Natural killer cell (primary cell): ENCODE data around the gene SUOX. TPM values are rescaled to one million over a fixed set of nuclear protein-coding genes. Genes with fewer than 3 reads are reported as not detected.

Experiments
- ATAC-seq, 3 donors: fragments of 150-1000 bp in 2 of 3; fragments of 200-7000 bp in 1 of 3; cut with Tn5 transposase; 1 replicate in 1 of 3; 2 replicates in 2 of 3; pipeline ENCODE4 v1.10.0; 2021; ENCODE audit warnings: mild to moderate bottlenecking in 2 of 3, moderate library complexity in 2 of 3
- DNase-seq, 2 donors: peaks; one replicate each; pipeline versions ENCODE4 v3.0.0 to v3.0.0-alpha.2; 2013 to 2021; ENCODE audit warnings: mixed read lengths in 1 of 2
- H3K27ac ChIP-seq: one replicate; pipeline ENCODE4 v1.5.1; 2013; ENCODE audit warnings: mild to moderate bottlenecking, low read length
- H3K27me3 ChIP-seq: one replicate; pipeline ENCODE4 v1.6.1; 2013; ENCODE audit warnings: low read length; ENCODE audit not compliant: control insufficient read depth, insufficient read depth
- H3K36me3 ChIP-seq: one replicate; pipeline ENCODE4 v1.6.1; 2013; ENCODE audit warnings: low read length; ENCODE audit not compliant: control insufficient read depth, insufficient read depth
- H3K4me1 ChIP-seq: one replicate; pipeline ENCODE4 v1.6.1; 2013; ENCODE audit warnings: low read length; ENCODE audit not compliant: control insufficient read depth, insufficient read depth
- H3K4me3 ChIP-seq: one replicate; pipeline ENCODE4 v1.5.1; 2013; ENCODE audit warnings: low read length
- H3K9me3 ChIP-seq: one replicate; pipeline ENCODE4 v1.6.1; 2013; ENCODE audit warnings: low read length; ENCODE audit not compliant: control insufficient read depth, insufficient read depth
- H3K27ac Mint-ChIP-seq, 2 donors: one replicate each; pipeline ENCODE4 v1.8.0; 2022; ENCODE audit warnings: mild to moderate bottlenecking in 2 of 2, mixed read lengths in 2 of 2, moderate library complexity in 1 of 2
- H3K27me3 Mint-ChIP-seq, 2 donors: one replicate each; pipeline ENCODE4 v1.8.0; 2022; ENCODE audit warnings: low read depth in 2 of 2, mixed read lengths in 2 of 2
- H3K36me3 Mint-ChIP-seq: one replicate; pipeline ENCODE4 v1.8.0; 2022; ENCODE audit warnings: mixed read lengths
- H3K4me1 Mint-ChIP-seq, 2 donors: one replicate each; pipeline ENCODE4 v1.8.0; 2022; ENCODE audit warnings: mixed read lengths in 2 of 2
- H3K4me3 Mint-ChIP-seq: one replicate; pipeline ENCODE4 v1.8.0; 2022; ENCODE audit warnings: mild to moderate bottlenecking, moderate library complexity, mixed read lengths
- H3K9me3 Mint-ChIP-seq, 2 donors: one replicate each; pipeline ENCODE4 v1.8.0; 2022; ENCODE audit warnings: mixed read lengths in 2 of 2
- WGBS: methylation state at CpG from one replicate; pipeline ENCODE4 v1.1.7; 2013; ENCODE audit warnings: missing lambda C conversion rate; ENCODE audit not compliant: insufficient coverage; 5-methylcytosine and 5-hydroxymethylcytosine counted together
- intact Hi-C: fragments of 100-400 bp; cut with micrococcal nuclease; formaldehyde crosslinking; loops from one replicate; pipeline ENCODE4 v1.14.2; 2022
- total RNA-seq, 4 donors: library from RNA; stranded (reverse); fragments of 120-200 nt in 1 of 4; gene quantifications; one replicate each; pipeline versions ENCODE4 v1.2.3 to v1.2.4, GENCODE V29; 2013 to 2022
- TF ChIP-seq, protein P1 (sequence below): fragments of 200-600 bp; IDR thresholded peaks from one replicate; pipeline ENCODE4 v1.8.0; 2022; ENCODE audit warnings: antibody characterized with exemption

The SUOX gene
- total RNA-seq, 3 donors from 2014 or later (not counting 1 experiment from before 2014, with no cell fraction given): 11.0 to 15.9 (median 14.6) TPM

DNA sequence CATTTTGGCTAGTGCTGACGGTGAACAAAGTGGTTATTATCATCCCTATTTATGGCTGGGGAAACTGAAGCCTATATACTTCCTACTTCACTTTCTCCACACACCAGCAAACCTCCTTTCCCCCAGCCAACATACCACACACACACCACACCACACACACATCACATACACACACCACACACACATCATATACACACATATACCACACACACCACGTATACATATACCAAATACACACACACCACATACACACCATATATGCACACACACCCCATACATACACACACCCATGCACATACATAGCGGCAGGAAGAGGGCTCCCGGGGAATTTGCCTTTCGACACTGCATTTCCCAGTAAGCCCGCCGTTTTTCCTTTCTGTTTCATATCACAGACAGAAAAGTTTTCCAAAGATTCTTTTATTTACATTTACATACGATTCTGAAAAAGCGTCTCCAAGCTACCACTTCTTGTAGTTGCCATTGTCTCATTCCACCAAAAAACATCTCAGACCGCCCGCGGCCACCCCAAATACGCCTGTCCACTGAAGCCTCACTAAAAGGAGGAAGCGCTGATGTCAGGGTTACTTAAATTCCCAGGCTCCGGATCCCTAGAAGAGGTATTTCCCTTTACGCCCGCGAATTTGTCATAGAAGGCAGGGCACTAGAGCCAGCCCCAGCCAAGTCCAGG, 24.0 kb upstream of the SUOX start:
- under 1% methylated on average over 18 of the region's 18 CpGs for WGBS
- H3K27me3 ChIP-seq: no peaks in the 10 kb centered on the region

GRCh38 chr12:55973599-55974307, 23.3 kb upstream of the SUOX start, which contains the start of gene RAB5B:
TSS of gene RAB5B (plus strand) at chr12:55974078. CDS start at chr12:55986961, 12,883 bp downstream.
- Mint-ChIP-seq H3K4me3 (no peak within 1 kb of the TSS), H3K27me3 (no peaks in the 10 kb centered on the region), H3K9me3 (no peaks in the 10 kb centered on the region), H3K27ac (no peak within 1 kb of the TSS), H3K4me1 (peaks cover 18 to 24% of the 10 kb centered on the region in 2 donors), H3K36me3 (no peaks in the 10 kb centered on the region)
- peak within 1 kb of the TSS; percentile 84 for H3K27ac ChIP-seq
- 0% methylated on average over 39 of the region's 39 CpGs for WGBS
- peaks cover 2% of the 10 kb centered on the region for H3K36me3 ChIP-seq
- TF ChIP-seq, protein P1, sequence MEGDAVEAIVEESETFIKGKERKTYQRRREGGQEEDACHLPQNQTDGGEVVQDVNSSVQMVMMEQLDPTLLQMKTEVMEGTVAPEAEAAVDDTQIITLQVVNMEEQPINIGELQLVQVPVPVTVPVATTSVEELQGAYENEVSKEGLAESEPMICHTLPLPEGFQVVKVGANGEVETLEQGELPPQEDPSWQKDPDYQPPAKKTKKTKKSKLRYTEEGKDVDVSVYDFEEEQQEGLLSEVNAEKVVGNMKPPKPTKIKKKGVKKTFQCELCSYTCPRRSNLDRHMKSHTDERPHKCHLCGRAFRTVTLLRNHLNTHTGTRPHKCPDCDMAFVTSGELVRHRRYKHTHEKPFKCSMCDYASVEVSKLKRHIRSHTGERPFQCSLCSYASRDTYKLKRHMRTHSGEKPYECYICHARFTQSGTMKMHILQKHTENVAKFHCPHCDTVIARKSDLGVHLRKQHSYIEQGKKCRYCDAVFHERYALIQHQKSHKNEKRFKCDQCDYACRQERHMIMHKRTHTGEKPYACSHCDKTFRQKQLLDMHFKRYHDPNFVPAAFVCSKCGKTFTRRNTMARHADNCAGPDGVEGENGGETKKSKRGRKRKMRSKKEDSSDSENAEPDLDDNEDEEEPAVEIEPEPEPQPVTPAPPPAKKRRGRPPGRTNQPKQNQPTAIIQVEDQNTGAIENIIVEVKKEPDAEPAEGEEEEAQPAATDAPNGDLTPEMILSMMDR: no peak
- peak; percentile 93 to 99 for DNase-seq
- H3K4me3 ChIP-seq: peak within 1 kb of the TSS; percentile 83
- no peaks in the 10 kb centered on the region for H3K27me3 ChIP-seq
- peaks cover 14% of the 10 kb centered on the region for H3K4me1 ChIP-seq
- no peaks in the 10 kb centered on the region for H3K9me3 ChIP-seq
- peak; percentile 85 to 95 (median 85) for ATAC-seq
- intact Hi-C loops: loop anchor here (1.0 to 5.0 kb wide), 6 partner anchors 47 to 249 kb away; partner anchors contain the start of genes NABP2, ORMDL2, PA2G4 and PYM1

More for the DNA sequence above, 24.0 kb upstream of the SUOX start:
- peaks cover 22% of the 10 kb centered on the region in 2 donors for H3K4me1 Mint-ChIP-seq
- intact Hi-C loops: loop anchor here (1.0 to 5.0 kb wide), 6 partner anchors 46 to 249 kb away; partner anchors contain the start of genes NABP2, ORMDL2, PA2G4 and PYM1
- H3K27ac Mint-ChIP-seq: no peak overlapping the region
- no peaks in the 10 kb centered on the region for H3K36me3 ChIP-seq
- H3K4me1 ChIP-seq: peaks cover 14% of the 10 kb centered on the region
- H3K9me3 ChIP-seq: no peaks in the 10 kb centered on the region
- peak overlapping the region; percentile 84 for H3K27ac ChIP-seq
- no peak for ATAC-seq
- peak in 1 of 2 donors; percentile 61 for DNase-seq
- no peaks in the 10 kb centered on the region for H3K27me3 Mint-ChIP-seq
- H3K36me3 Mint-ChIP-seq: no peaks in the 10 kb centered on the region
- no peak overlapping the region for H3K4me3 Mint-ChIP-seq
- peak overlapping the region; percentile 73 for H3K4me3 ChIP-seq
- no peaks in the 10 kb centered on the region for H3K9me3 Mint-ChIP-seq
- TF ChIP-seq, protein P1: no peak

GRCh38 chr12:55974308-55974730, 22.8 kb upstream of the SUOX start:
- Histone ChIP-seq H3K27ac (peak overlapping the region; percentile 84), H3K9me3 (no peaks in the 10 kb centered on the region), H3K4me1 (peaks cover 14% of the 10 kb centered on the region), H3K4me3 (peak overlapping the region; percentile 83), H3K27me3 (no peaks in the 10 kb centered on the region), H3K36me3 (peaks cover 5% of the 10 kb centered on the region)
- Mint-ChIP-seq H3K27ac (no peak overlapping the region), H3K9me3 (no peaks in the 10 kb centered on the region), H3K27me3 (no peaks in the 10 kb centered on the region), H3K36me3 (no peaks in the 10 kb centered on the region), H3K4me1 (peaks cover 21 to 29% of the 10 kb centered on the region in 2 donors), H3K4me3 (no peak overlapping the region)
- ATAC-seq: peak; percentile 6 to 25 (median 6)
- WGBS: under 1% methylated on average over 15 of the region's 15 CpGs
- TF ChIP-seq, protein P1: no peak
- peak in 1 of 2 donors; percentile 55 for DNase-seq
- intact Hi-C loops: loop anchor here (5.0 kb wide), 1 partner anchor 248 kb away; the partner anchor contains the start of genes NABP2 and RNF41
